Measurements from ENCODE around the gene TNS1. TPM values are rescaled to one million over a fixed set of nuclear protein-coding genes. Genes with fewer than 3 reads are reported as not detected.

Gene TNS1
- total RNA-seq, 1 donor from 2014 or later, result 1,334 TPM

GRCh38 chr2:217846321-217846743 is 156.5 kb downstream of the TNS1 start:
- no peak for TF ChIP-seq CTCF (IDR thresholded peaks at IDR 0.05)
- no peak overlapping the region for H3K4me3 ChIP-seq

DNA sequence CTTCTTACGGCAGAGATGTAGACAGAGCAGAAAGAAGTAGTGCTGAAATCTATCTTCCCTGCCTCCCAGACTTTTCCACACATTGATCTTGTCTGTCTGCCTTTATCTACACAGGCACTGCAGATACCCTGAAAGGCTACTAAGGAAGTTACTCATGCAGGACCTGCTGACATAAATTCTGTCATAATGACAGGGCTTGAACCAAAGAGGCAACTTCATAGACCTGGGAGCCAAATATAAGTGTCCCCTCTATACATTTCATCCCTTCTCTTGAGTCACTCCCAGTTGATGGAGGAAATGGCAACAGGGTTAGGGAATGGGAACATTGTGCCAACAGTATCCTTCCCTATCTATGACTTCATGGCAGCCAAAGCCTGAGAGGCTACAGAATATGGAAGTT is 157.5 kb downstream of the TNS1 start:
- no peak for DNase-seq (ENCODE audit: low spot score in 2 of 2)
- Histone ChIP-seq H3K27me3 (no peaks in the 10 kb centered on the region), H3K9me3 (no peaks in the 10 kb centered on the region), H3K27ac (peak overlapping the region; percentile 68 to 80), H3K36me3 (peaks cover 78 to 98% of the 10 kb centered on the region in 2 donors), H3K4me1 (peaks cover 31 to 91% of the 10 kb centered on the region in 2 donors), H3K4me3 (no peak overlapping the region)
- no peak for TF ChIP-seq CTCF (IDR thresholded peaks at IDR 0.05)
- intact Hi-C loops (cut with DNase I), result no loop called here

More at GRCh38 chr2:217846321-217846743, 156.5 kb downstream of the TNS1 start:
- intact Hi-C loops (cut with DNase I), result no loop called here
- no peak for DNase-seq (ENCODE audit: low spot score in 2 of 2)
- Histone ChIP-seq H3K9me3 (no peaks in the 10 kb centered on the region), H3K36me3 (peaks cover 73 to 87% of the 10 kb centered on the region in 2 donors), H3K4me1 (peaks cover 38 to 92% of the 10 kb centered on the region in 2 donors), H3K27me3 (no peaks in the 10 kb centered on the region), H3K27ac (peak overlapping the region; percentile 68 to 80)

DNA sequence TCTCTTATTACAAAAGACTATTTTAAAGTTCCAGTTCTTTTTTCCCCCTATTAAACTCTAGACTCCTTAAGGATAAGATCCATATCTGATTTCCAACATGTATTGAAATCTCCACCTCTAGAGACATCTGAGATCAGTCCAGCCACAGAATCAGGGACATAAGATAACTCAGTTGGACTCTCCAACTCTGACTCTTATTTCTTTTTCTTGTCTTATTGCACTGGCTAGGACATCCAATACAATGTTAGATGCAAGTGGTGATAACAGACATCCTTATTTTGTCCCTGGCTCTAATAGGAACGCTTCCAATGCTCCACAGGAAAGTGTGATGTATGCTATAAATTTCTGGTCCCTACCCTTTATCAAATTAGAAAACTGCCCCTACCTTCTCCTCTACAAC is 158.1 kb downstream of the TNS1 start:
- peak overlapping the region; percentile 68 to 80 for H3K27ac ChIP-seq
- TF ChIP-seq CTCF (IDR thresholded peaks at IDR 0.05), result no peak
- H3K36me3 ChIP-seq, result peaks cover 84 to 99% of the 10 kb centered on the region in 2 donors
- H3K4me1 ChIP-seq, result peaks cover 26 to 91% of the 10 kb centered on the region in 2 donors
- no peaks in the 10 kb centered on the region for H3K9me3 ChIP-seq
- H3K27me3 ChIP-seq, result no peaks in the 10 kb centered on the region
- H3K4me3 ChIP-seq, result no peak overlapping the region
- no peak for DNase-seq (ENCODE audit: low spot score in 2 of 2)
- intact Hi-C loops (cut with DNase I), result no loop called here

DNA sequence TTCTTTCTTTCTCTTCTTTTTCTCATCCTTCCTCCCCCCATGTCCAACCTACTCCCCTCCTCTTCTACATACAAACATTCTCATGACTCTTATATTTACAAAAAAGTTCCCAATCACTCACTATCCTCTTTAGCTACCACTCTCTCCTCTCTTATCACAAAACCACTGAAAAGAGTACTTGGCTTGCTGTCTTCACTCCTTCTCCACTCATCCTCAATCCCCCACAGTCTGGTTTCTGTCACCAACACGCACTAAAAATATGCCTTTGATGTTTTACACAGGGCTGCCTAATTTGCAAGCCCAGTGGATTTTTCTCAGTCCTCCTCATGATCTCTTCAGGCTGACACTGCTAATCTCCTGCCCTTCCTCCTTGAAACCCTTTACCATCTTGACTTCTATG is 159.5 kb downstream of the TNS1 start:
- peaks cover 22 to 91% of the 10 kb centered on the region in 2 donors for H3K4me1 ChIP-seq
- intact Hi-C loops (cut with DNase I), result no loop called here
- no peaks in the 10 kb centered on the region for H3K27me3 ChIP-seq
- DNase-seq (ENCODE audit: low spot score in 2 of 2), result no peak
- peaks cover 79 to 99% of the 10 kb centered on the region in 2 donors for H3K36me3 ChIP-seq
- no peak for TF ChIP-seq CTCF (IDR thresholded peaks at IDR 0.05)
- peak overlapping the region; percentile 75 to 80 for H3K27ac ChIP-seq
- no peak overlapping the region for H3K4me3 ChIP-seq
- H3K9me3 ChIP-seq, result no peaks in the 10 kb centered on the region

DNA sequence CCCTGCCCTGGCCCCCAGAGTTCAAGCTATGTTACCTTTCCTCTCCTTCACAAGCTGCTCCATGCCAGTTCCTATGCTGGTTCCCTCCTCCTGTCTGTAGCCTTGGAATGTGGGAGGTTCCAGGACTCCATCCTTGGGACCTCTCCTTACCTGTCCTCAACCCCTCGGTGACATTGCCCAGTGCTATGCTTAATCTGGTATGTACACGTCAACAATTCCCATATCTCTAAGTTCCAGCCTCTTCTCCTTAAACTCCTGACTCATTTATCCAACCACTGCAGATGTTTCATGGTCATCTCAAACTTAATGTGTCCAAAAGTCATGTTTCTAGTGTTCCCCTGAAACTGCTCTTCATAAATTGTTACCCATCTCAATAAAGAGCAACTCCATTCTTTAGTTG is 160.8 kb downstream of the TNS1 start:
- Histone ChIP-seq H3K27me3 (no peaks in the 10 kb centered on the region), H3K27ac (peak overlapping the region; percentile 75 to 80), H3K36me3 (peaks cover 74 to 94% of the 10 kb centered on the region in 2 donors), H3K9me3 (no peaks in the 10 kb centered on the region), H3K4me3 (no peak overlapping the region), H3K4me1 (peaks cover 22 to 91% of the 10 kb centered on the region in 2 donors)
- intact Hi-C loops (cut with DNase I), result no loop called here
- DNase-seq (ENCODE audit: low spot score in 2 of 2), result no peak
- TF ChIP-seq CTCF (IDR thresholded peaks at IDR 0.05), result no peak

DNA sequence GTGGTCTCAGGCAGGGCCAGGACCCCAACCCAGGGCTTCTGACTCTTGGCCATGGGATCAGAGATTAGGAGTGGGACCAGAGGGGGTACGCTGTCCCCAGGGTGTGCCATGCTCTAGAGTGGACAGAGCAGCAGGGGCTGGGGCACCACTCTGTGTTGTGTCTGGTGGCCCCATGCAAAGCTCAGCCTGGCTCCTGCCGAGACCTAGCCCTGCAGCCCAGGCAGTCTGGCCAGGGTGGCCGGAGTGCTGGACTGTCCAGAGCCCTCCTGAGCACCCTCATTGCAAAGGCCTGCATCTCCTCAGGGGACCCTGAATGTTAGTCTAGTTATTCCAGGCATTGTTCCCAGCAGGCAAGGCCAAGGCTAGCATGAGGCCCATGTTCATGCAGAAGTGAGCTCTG is 162.3 kb downstream of the TNS1 start:
- DNase-seq (ENCODE audit: low spot score in 2 of 2), result no peak
- Histone ChIP-seq H3K9me3 (no peaks in the 10 kb centered on the region), H3K27ac (peak overlapping the region; percentile 75 to 80), H3K36me3 (peaks cover 68 to 93% of the 10 kb centered on the region in 2 donors), H3K4me1 (peaks cover 28 to 92% of the 10 kb centered on the region in 2 donors), H3K27me3 (no peaks in the 10 kb centered on the region), H3K4me3 (no peak overlapping the region)
- intact Hi-C loops (cut with DNase I), result no loop called here
- no peak for TF ChIP-seq CTCF (IDR thresholded peaks at IDR 0.05)

All from ascending aorta (tissue), 2 donors.